HUES6 (cell line): ENCODE data around the gene PRM1.
"Not testable (repeated sequence)": the region's sequence is repeated elsewhere in the genome, so short reads cannot be mapped to it uniquely, and the experiment has no call there.

Source experiments
- H3K27ac ChIP-seq: 2 replicates; pipeline ENCODE4 v1.7.0; 2013; ENCODE audit warnings: low read depth, mild to moderate bottlenecking, low read length, inconsistent platforms
- H3K27me3 ChIP-seq: 2 replicates; pipeline ENCODE4 v1.6.1; 2013; ENCODE audit warnings: low read length; ENCODE audit not compliant: control insufficient read depth, insufficient read depth
- H3K36me3 ChIP-seq: 2 replicates; pipeline ENCODE4 v1.6.1; 2013; ENCODE audit warnings: low read length; ENCODE audit not compliant: control insufficient read depth, insufficient read depth
- H3K4me1 ChIP-seq: 2 replicates; pipeline ENCODE4 v1.6.1; 2013; ENCODE audit warnings: low read length; ENCODE audit not compliant: control insufficient read depth, insufficient read depth
- H3K4me3 ChIP-seq: 2 replicates; pipeline ENCODE4 v1.5.1; 2013; ENCODE audit warnings: low read depth, low read length
- H3K9ac ChIP-seq: one replicate; pipeline ENCODE4 v1.6.1; 2013; ENCODE audit warnings: mild to moderate bottlenecking, low read length
- H3K9me3 ChIP-seq: 2 replicates; pipeline ENCODE4 v1.6.1; 2013; ENCODE audit warnings: low read depth, low read length; ENCODE audit not compliant: control insufficient read depth, insufficient read depth

PRM1 gene

DNA sequence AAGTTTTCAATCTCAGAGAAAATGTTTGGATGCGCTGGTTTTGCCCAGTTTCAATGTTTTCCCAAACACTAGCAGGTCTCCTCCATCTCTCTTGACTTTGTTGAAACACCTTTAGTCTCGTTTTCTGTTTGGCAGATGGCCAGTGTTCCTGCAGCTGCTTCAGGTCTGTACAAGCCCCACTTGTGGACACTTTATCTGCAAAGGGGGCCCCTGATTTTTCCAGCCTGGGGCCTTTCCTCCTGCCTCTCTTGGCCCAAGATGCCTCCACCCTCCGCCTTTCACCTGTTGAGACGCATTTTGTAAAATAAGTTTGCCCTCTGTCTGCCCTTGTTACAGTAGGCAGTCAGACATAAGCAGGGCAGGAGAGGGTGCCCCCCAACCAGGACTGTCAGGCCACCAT is 21.8 kb upstream of the PRM1 start:
- Histone ChIP-seq H3K9me3 (no peaks in the 10 kb centered on the region), H3K4me3 (no peak overlapping the region), H3K36me3 (no peaks in the 10 kb centered on the region), H3K9ac (no peak overlapping the region), H3K27me3 (no peaks in the 10 kb centered on the region), H3K27ac (no peak overlapping the region), H3K4me1 (peaks cover 10% of the 10 kb centered on the region)

DNA sequence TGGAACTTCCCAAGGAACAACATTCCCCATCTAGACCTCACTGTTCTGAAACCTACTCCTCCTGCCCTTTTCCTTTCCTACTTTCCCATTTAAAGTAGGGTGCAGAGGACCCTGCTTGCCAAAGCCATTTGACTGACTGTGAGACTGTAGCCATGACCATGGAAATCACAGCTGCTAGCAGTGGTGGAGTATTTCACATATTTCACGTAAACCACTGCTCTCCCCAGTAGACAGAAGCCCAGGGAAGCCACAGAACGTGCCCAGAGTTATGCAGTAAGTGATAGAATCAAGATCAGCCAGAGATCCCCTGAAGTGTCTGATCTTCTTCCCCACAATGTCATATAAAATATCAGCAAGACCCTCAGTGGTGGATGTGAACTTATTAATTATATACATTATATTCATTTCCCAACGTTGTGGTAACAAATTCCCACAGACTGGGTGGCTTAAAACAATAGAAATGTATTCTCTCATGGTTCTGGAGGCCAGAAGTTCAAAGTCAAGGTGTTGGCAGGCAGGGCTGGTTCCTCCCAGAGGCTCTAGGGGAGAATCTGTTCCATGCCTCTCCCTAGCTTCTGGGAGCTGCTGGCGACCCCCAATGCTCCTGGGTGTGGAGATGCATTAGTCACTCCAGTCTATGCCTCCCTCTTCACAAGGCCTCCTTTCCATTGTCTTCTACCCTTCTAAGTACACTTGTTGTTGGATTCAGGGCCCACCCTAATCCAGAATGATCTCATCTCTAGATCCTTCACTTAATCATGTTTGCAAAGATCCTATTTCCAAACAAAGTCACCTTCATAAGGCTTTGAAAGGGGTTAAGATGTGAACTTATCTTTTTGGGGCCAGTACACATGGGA is 20.7 kb upstream of the PRM1 start:
- no peaks in the 10 kb centered on the region for H3K36me3 ChIP-seq
- H3K4me3 ChIP-seq, result no peak overlapping the region
- H3K27ac ChIP-seq, result no peak overlapping the region
- peaks cover 20% of the 10 kb centered on the region for H3K4me1 ChIP-seq
- H3K9me3 ChIP-seq, result no peaks in the 10 kb centered on the region
- no peak overlapping the region for H3K9ac ChIP-seq
- H3K27me3 ChIP-seq, result no peaks in the 10 kb centered on the region

DNA sequence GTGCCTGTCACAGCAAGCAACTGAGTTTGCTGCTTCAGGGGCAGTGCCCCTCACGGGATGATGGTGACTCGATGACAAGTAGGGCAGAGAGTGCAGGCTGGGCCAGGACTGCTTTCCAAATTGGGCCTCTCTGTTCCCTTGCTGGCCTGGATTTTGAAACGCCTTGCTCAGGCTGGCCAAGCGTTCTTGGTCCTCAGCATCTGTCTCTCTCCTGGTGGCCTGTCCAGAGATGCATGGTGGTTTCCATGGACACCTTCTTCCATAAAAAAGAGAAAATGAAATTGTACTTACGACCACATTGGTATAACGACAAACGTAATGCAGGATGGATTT is 19.4 kb upstream of the PRM1 start:
- Histone ChIP-seq H3K9ac (no peak overlapping the region), H3K4me3 (no peak overlapping the region), H3K36me3 (no peaks in the 10 kb centered on the region), H3K27ac (no peak overlapping the region), H3K27me3 (no peaks in the 10 kb centered on the region), H3K9me3 (no peaks in the 10 kb centered on the region), H3K4me1 (peaks cover 21% of the 10 kb centered on the region)

DNA sequence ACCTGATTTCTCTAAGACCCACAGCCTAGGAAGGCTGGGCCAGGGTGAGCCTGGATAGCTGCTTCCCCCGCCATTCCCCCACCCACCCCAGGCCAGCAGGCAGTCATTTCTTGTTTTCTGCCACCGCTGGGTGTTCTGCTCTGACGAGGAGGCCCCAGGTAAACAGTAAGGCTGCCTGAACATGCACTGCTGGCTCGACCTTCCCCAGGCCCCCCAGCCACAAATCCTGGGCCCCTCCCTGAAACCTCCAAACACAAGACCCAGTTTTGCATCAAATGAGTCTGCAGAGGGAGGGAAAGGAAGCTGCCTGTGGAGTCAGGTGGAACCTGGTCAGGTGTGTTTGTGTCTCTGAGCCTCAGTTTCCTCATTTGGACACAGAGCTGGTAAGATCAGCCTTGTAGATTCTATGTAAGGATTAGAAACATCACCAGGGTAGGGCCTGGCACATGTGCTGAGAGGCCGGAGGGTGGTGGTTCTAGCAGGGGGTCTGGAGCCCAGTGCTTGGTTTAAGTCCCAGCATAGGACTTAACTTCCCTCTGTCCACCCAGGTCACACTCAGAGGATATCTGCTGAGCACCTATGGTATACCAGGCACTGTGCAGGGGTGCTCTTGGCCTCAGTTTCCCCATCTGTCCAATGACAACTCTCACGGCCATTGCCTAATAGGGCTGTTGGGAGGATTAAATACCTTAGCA is 18.9 kb upstream of the PRM1 start:
- no peaks in the 10 kb centered on the region for H3K27me3 ChIP-seq
- no peak overlapping the region for H3K27ac ChIP-seq
- H3K9ac ChIP-seq, result no peak overlapping the region
- no peaks in the 10 kb centered on the region for H3K9me3 ChIP-seq
- H3K4me3 ChIP-seq, result no peak overlapping the region
- peaks cover 21% of the 10 kb centered on the region for H3K4me1 ChIP-seq
- H3K36me3 ChIP-seq, result no peaks in the 10 kb centered on the region

DNA sequence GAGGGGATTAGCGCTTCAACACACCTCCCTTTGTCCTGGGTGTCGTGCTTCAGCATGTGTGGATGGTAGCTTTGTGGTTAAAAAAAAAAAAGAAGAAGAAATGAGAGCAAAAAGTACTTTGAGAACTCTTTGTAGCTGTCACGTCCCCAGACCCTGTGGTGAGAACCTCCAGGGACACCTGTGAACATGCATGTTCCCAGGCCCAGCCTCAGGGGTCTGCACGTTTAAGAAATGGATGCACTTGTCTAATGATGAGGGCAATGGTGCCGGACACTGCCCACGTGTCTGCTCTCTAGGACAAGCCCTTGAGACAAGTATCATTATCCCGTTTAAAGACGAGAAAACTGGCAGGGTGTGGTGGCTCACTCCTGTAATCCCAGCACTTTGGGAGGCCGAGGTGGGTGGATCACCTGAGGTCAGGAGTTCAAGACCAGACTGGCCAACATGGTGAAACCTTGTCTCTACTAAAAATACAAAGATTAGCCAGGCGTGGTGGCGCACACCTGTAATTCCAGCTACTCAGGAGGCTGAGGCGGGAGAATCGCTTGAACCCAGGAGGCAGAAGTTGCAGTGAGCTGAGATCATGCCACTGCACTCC is 17.9 kb upstream of the PRM1 start:
- H3K27me3 ChIP-seq, H3K9me3 ChIP-seq, H3K9ac ChIP-seq, H3K4me3 ChIP-seq, H3K27ac ChIP-seq, H3K36me3 ChIP-seq: not testable (repeated sequence)
- peaks cover 21% of the 10 kb centered on the region for H3K4me1 ChIP-seq

DNA sequence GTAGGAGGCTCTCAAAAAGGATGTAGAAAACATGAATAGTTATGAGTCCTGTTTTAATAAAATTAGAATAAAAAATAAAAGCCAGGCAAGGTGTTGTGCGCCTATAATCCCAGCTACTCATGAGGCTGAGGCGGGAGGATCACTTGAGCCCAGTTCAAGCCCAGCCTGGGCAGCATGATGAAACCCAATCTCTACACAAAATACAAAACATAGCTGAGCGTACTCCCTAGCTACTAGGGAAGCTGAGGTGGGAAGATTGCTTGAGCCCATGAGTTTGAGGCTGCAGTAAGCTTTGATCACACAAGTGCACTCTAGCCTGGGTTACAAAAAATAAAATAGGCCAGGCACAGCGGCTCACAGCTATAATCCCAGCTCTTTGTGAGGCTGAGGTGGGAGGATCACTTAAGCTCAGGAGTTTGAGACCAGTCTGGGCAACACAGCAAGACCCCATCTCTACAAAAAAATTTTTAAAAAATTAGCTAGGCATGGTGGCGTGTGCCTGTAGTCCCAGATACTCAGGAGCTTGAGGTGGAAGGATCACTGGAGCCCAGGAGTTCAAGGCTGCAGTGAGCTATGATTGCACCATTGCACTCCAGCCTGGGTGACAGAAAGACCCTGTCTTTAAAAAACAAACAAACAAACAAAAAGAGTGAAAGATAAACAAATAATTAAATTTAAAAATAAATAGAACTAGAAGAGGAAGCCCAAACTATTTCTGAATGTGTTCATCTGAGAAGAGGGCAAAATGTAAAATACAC is 17.2 kb upstream of the PRM1 start:
- no peak overlapping the region for H3K27ac ChIP-seq

DNA sequence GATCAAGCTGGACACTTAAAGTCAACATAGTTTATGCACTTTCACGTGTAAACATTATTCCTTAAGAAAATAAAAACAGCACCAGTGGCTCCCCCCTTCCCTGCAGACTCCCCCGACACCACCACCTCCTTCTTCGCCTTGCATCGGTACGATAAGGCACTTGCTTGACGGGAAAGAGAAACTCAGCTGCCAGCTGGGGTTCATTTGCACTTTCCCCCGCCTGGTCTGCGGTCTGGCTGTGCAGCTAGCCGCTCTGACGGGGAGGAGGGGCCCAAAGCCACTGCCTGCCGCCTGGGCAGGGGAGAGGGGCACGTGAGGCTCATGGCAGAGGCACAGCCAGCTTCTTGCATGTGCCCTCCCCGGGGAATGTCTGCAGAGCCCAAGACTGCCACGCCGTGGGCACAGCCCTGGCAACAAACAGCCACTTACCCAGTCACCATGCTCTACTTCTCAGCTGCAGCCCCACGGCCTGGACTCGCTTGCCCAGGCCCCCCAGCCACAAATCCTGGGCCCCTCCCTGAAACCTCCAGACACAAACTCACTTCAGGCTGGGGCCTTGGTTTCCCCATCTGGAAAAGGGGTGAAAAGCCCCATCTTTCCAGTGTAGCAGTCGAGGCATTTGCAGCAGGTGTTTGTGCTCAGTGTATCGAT is 16.5 kb upstream of the PRM1 start:
- H3K27me3 ChIP-seq, result no peaks in the 10 kb centered on the region
- H3K9ac ChIP-seq, result no peak overlapping the region
- no peak overlapping the region for H3K27ac ChIP-seq
- H3K4me3 ChIP-seq, result no peak overlapping the region
- H3K36me3 ChIP-seq, result no peaks in the 10 kb centered on the region
- peaks cover 23% of the 10 kb centered on the region for H3K4me1 ChIP-seq
- H3K9me3 ChIP-seq, result no peaks in the 10 kb centered on the region

More for the DNA sequence above, 17.2 kb upstream of the PRM1 start:
- Histone ChIP-seq H3K9ac (no peak overlapping the region), H3K4me1 (peaks cover 21% of the 10 kb centered on the region), H3K27me3 (no peaks in the 10 kb centered on the region), H3K4me3 (no peak overlapping the region), H3K9me3 (no peaks in the 10 kb centered on the region), H3K36me3 (no peaks in the 10 kb centered on the region)

DNA sequence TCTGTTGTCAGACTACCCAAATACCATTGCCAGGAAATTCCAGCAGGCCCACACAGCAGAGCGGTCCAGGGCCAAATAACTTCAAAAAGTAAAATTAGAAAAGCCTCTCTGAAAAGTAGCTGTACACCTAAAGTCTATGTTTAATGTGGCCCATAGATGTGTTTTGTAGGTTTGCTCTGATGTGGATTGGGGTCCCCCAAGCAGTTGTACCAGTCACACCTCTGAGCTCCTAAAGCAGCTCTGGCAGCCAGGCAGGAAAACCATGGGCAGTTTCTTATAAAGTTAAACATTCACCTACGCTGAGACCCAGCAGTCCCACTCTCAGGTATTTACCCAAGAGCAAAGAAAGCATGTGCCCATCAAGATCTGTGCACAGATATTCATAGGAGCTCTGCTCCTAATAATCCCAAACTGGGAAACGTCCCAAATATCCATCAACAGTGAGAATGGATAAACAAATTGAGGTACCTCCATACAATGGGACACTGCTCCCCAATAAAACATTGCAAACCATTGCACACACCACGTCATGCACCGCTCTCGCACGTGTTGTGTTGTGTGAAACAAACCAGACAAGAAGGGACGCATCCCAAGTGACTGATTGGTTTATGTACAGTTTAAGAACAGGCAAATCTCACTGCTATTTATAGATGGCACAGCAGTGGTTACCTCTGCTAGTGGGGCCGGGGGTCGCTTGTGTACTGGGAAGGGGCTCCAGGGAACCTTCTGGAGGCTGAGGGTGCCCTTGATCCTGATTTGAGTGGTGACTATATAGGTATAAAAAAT is 15.8 kb upstream of the PRM1 start:
- Histone ChIP-seq H3K9ac (no peak overlapping the region), H3K27ac (no peak overlapping the region), H3K36me3 (no peaks in the 10 kb centered on the region), H3K9me3 (no peaks in the 10 kb centered on the region), H3K4me1 (peaks cover 23% of the 10 kb centered on the region), H3K4me3 (no peak overlapping the region), H3K27me3 (no peaks in the 10 kb centered on the region)

DNA sequence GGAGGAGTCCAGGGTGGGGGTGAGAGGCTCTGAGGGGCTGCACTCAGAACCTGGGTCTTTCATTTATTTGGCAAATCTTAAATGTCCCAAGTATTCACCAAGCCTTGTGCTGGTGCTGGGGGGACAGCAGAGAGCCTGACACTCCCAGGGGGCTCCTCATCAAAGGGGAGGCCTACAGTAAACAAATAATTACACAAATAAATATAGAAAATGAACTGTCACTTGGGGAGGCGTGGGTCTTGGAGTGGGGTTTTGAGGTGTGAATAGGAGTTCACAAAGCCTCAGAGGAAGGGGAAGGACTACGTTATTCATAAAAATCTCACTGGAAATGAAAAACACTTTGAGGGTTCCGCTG is 15.2 kb upstream of the PRM1 start:
- no peak overlapping the region for H3K27ac ChIP-seq
- H3K4me3 ChIP-seq, result no peak overlapping the region
- H3K9me3 ChIP-seq, result no peaks in the 10 kb centered on the region
- H3K4me1 ChIP-seq, result peaks cover 27% of the 10 kb centered on the region
- no peak overlapping the region for H3K9ac ChIP-seq
- no peaks in the 10 kb centered on the region for H3K27me3 ChIP-seq
- no peaks in the 10 kb centered on the region for H3K36me3 ChIP-seq

DNA sequence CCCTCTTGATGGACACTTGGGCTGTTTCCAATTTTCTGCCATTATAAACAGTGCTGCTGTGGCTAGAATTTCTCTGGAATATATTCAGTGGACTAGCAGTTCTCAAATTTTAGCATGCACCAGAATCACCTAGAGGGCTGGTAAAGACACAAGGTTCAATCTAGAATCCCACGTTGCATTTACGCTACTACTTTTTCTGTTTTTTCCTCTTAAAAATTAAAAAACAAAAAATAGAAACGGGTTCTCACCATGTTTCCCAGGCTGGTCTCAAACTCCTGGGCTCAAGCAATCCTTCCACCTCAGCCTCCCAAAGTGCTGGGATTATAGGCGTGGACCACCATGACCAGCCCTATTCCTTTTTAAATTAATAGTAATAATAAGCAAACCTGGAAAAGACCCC is 14.5 kb upstream of the PRM1 start:
- Histone ChIP-seq H3K4me3 (no peak overlapping the region), H3K27ac (no peak overlapping the region), H3K9me3 (no peaks in the 10 kb centered on the region), H3K27me3 (no peaks in the 10 kb centered on the region), H3K9ac (no peak overlapping the region), H3K4me1 (peaks cover 33% of the 10 kb centered on the region), H3K36me3 (no peaks in the 10 kb centered on the region)
